Peyer's patch (tissue), 4 donors: ENCODE data around the gene SYNPO2.

Source experiments
- CTCF ChIP-seq, 6 experiments: fragments of 450-650 bp in 4 of 6; fragments of 200-600 bp in 2 of 6; sonication (generic) in 1 of 6; IDR thresholded peaks; one replicate each; pipeline ENCODE4 v1.5.1; 2017 to 2019; ENCODE audit warnings: antibody characterized with exemption in 6 of 6, mild to moderate bottlenecking in 3 of 6, moderate library complexity in 1 of 6
- POLR2A ChIP-seq, 2 donors: fragments of 450-650 bp; IDR thresholded peaks; one replicate each; pipeline ENCODE4 v1.5.1; 2017; ENCODE audit warnings: antibody characterized with exemption in 2 of 2, mild to moderate bottlenecking in 2 of 2, moderate library complexity in 2 of 2

DNA sequence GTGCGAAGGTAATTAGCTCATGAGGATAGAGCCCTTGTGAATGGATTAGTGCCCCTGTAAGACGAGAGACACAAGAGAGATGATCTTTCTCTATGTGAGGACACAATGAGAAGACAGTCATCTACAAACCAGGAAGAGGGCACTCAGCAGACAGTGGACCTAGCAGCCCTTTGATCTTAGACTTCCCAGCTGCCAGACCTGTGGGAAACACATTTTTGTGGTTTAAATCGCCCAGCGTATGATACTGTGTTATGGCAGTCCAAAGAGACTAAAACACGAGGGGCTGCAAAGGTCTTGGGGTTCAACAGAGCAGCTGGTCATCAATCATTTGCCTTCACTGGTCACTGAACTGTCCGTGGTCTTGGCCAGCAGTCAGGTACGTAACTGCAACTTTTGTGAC lies 9.2 kb upstream of the SYNPO2 start:
- TF ChIP-seq CTCF (IDR thresholded peaks at IDR 0.05) (no peak), POLR2A (IDR thresholded peaks at IDR 0.05) (no peak)
